HG02938 (cell line): ENCODE results near the gene PGPEP1.
"Not testable (repeated sequence)": the region's sequence is repeated elsewhere in the genome, so short reads cannot be mapped to it uniquely, and the experiment has no call there.

Source experiments
- ATAC-seq: cut with Tn5 transposase; IDR thresholded peaks from one replicate; pipeline ENCODE4 v1.9.1; 2021; ENCODE audit warnings: mild to moderate bottlenecking, moderate library complexity; ENCODE audit not compliant: unreplicated experiment

PGPEP1 gene

DNA sequence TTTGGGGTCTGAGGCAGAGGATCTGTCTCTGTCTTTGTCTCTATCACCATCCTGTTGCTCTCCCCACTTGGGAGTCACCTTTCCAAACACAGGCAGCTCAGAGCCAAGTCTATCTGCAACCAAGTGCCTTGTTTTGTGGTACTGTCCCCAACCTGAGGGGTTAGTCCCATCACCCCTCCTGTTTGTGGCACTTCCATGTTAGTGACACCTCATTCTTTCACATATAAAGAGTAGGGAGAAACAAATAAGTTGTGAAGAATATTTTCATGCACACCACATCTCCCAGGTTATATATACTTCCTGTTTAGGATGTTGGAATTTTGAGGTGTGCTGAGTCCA lies 49.3 kb downstream of the PGPEP1 start:
- ATAC-seq: no peak

DNA sequence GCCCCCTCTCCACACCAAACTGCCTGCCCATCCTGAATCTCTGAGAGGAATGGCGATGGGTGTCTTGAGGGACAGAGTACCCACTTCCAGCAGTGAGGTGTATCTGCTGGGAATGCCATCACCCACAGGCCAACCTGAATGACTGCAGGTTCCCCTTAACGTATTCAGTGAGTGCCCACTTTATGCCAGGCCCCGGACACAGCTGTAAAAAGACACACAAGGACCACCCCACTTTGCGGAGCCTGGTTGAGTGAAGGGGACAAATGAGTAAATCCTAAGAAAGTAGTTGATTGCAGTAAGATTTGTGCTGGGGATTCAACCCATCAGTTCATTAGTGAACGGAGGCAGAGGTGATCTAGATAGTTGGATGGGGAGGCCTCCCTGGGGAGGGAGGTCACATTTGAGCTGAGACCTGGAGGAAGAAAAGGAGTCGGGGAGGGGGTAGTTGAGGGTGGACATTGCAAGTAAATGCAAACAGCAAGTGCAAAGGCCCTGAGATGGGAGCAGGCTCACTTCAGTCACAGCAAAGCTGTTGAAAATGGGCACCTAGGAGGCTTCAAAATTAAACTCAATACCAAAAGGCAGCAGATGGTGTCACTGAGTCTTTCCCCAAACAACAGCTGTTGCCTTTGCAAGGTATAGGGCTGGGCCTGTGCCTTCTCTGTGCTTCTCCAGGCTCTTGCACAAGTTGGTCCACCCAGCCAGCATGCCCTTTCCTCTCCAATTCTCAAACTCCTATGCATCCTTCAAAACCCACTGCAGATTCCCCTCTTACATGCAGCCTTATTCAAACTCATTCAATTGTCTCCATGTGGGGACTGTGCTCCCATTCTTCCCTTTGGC lies 49.9 kb downstream of the PGPEP1 start:
- no peak for ATAC-seq

DNA sequence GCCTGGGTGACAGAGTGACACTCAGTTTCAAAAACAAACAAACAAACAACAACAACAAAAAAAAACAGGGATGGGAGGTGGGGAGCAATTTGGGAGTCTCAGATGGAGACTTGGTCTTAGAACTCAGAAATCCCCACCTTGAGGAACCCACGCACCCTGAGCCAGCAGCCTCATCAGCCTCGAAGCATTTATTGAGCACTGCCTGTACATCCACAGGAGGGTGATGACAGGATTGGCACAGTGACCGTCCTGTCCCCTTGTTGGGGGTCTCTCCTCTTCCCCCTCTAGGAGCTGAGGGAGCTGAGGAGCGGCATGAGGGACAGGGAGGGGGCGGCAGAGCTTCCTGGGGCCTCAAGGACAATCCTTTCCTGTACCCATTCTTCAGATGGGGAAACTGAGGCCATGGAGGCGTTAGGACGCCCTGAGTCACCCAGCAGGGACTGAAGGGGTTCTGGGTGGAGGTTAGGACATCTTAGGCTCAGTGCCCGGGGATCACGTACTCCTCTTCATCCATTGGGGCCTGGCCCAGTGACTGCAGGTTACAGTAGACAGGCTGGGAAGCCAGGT lies 51.2 kb downstream of the PGPEP1 start:
- ATAC-seq: no peak

DNA sequence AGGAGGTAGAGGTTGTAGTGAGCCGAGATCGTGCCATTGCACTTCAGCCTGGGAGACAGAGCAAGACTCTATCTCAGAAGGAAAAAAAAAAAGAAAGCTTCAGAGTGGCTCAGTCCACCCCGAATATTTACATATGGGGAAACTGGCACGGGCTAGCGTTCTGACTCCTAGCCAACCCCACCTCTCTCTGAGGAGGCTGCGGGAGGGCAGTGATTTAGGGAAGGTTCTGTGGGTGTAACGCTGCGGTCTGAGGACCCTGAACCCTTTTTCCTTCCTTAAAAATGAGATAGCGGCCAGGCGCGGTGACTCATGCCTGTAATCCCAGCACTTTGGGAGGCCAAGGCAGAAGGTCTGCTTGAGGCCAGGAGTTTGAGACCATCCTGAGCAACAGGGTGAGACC lies 52.0 kb downstream of the PGPEP1 start:
- ATAC-seq: no peak

DNA sequence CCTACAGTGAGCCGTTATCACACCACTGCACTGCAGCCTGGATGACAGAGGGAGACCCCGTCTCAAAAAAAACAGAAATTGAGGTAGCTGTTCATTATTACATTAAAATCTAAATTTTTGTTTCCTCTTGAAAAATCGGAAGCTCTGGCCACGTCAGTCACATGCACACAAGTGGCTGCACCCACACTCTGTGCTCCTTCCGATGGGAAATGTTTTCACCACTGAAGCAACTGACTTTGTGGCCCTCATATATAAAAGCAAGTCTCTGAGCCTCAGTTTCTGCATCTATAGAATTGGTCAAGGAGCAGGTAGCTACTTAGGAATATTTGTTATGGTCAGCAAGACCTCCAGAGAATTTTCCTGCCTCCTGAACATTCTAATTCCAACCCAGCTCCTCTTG lies 52.5 kb downstream of the PGPEP1 start:
- no peak for ATAC-seq

DNA sequence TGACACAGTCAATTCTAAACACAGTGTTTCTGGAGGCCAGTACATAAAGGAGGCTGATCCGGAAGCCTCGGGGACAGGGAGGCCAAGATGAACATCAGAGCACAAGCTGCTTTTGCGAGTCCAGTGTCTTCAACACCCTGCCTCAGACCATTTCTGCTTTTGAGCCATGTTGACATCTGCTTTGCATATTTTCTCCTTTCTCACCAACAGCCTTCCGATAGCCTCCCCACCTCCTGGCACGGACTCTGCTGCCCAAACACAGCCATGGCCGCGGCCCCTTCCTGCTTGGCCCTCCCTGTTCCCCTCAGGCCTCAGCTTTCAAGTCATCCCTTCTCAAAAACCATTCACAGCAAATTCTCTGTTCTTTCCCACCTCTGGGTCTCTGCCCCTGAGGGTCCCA lies 53.4 kb downstream of the PGPEP1 start:
- no peak for ATAC-seq

DNA sequence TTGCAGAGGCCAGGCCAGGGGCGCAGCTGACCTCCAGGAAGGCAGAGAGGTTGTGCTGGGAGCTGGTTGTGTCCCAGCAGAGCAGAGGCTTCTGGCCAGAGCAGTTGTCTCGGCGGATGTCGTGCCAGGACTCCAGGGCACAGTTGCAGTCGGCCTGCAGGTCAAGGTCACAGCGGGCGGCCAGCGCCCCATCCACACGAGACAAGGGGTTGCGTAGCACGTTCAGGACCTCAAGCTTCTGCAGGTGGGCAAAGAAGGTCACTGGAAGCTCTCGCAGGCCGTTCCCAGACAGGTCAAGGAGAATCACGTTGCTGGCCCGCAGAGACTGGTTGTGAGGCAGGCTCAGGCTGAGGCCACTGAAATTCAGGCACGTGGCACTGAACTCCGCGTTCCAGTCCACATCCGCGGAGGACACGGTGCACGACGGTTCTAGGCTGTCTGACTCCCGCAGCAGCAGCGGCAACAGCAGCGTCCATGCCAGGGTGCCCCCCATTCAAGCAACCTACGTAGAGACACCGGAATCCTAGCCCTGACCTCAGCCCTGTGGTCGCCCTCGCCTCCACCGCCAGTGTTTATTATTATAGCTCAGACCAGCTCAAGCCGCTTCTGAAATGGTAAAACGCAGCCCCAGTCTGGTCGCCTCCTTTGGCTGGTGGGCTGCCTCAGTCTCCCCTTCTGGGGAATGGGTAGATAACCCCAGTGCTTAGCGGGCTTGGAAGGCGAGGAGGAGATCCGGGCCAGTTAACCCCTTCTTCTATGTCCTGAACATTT lies 56.3 kb downstream of the PGPEP1 start:
- ATAC-seq: no peak

DNA sequence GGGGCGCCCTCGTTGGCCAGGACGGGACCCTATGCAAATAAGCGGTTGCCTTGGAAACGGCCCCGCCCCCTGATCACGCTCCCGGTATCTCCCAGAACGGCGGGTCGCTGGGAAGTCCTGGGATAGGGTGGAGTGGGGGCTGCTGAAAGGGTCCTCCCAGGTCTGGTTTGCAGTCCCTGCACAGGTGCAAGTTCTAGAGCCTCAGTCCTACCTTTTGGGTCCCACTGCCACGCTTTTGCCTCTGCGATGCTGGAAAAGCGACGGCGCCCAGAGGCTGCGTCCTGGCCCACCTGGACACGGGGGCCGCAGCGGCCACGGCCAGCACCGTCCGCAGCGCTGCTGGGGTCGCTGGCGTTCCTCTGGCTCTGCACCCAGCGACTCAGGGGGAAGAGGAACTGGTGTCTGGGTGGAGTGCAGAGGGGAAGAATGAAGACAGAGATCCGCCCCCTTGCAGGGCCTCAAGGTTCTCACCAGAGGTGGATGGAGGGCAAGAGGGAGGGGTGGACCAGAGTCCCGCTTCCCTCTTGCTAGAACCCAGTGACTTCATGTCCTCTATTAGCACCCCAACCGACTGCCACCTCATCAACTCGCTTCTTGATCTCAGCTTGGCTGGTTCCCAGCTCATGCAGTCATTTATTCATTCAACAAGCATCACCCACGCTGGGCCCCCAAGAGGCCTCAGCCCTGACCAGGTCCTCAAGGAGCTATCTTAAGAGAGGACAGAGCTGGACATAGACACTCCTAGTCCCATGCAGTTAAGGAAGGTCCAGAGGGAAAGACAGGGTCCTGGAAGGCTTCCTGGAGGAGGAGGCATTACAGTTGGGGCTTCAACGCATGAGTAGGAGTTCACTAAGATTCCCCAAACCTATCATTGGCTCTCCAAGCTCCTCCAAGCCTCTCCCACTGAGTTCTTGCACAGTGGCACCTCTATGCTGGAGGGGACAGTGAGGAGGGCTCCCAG lies 57.1 kb downstream of the PGPEP1 start, which contains the start of gene LRRC25:
Gene LRRC25 (minus strand): TSS at position 381 of the 961 bp plus-strand sequence. CDS start 659 bp downstream, outside the sequence.
- ATAC-seq: no peak

DNA sequence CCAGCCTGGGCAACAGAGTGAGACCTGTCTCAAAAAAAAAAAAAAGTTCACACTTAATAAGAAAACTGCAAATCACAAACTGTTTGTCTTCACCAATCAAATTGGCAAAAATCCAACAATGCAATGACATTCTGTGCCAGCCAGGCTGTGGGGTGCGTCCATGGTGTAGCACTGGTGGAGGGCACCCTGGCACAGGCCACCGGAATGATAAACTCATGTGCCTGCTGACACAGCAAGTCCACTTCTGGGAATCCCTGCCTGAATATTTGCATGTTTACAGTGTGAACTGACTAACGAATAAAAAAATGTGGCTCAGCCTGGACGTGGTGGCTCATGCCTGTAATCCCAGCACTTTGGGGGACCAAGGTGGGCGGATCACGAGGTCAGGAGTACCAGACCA lies 58.6 kb downstream of the PGPEP1 start:
- ATAC-seq: no peak

DNA sequence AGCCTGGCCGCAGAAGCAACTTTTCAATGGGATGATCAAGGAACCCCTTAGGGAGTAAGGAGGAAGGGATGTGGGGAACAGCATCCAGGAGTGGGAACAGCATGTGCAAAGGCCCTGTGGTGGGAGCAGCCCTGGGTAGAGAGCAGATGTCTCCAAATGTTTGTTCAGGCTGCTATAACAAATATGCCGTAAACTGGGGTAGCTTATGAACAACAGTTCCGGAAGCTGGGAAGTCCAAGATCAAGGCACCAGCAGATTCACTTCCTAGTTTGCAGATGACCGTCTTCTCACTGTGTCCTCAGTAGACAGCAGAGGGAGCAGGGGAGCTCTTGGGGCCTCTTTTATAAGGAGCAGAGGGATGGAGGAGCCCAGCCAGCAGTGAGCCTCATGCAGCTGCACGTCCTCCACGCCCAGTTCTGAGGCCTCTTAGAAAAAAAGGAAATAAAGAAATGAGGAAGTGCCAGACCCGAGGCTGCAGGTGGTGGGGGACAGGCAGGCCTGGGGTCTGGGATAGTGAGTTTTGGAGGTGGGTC lies 61.2 kb downstream of the PGPEP1 start:
- no peak for ATAC-seq

DNA sequence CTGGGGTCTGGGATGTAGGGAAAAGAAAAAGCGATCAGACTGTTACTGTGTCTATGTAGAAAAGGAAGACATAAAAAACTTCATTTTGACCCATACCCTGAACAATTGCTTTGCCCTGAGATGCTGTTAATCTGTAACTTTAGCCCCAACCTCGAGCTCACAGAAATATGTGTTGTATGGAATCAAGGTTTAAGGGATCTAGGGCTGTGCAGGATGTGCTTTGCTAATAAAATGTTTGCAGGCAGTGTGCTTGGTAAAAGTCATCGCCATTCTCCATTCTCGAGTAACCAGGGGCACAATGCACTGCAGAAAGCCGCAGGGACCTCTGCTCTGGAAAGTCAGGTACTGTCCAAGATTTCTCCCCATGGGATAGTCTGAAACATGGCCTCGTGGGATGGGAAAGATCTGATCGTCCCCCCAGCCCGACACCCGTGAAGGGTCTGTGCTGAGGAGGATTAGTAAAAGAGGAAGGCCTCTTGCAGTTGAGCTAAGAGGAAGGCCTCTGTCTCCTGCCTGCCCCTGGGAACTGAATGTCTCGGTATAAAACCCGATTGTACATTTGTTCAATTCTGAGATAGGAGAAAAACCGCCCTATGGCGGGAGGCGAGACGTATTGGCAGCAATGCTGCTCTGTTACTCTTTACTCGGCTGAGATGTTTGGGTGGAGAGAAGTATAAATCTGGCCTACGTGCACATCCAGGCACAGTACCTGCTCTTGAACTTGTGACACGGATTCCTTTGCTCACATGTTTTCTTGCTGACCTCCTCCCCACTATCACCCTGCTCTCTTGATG lies 62.3 kb downstream of the PGPEP1 start:
- ATAC-seq: not testable (repeated sequence)

DNA sequence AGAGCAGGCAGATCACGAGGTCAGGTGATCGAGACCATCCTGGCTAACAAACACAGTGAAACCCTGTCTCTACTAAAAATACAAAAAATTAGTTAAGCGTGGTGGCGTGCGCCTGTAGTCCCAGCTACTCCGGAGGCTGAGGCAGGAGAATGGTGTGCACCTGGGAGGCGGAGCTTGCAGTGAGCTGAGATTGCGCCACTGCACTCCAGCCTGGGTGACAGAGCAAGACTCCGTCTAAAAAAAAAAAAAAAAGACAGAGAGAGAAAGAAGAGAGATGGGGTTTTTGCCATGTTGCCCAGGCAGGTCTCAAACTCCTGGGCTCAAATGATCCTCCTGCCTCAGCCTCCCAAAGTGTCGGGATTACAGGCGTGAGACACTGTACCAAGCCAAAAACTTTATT lies 65.4 kb downstream of the PGPEP1 start:
- not testable (repeated sequence) for ATAC-seq

DNA sequence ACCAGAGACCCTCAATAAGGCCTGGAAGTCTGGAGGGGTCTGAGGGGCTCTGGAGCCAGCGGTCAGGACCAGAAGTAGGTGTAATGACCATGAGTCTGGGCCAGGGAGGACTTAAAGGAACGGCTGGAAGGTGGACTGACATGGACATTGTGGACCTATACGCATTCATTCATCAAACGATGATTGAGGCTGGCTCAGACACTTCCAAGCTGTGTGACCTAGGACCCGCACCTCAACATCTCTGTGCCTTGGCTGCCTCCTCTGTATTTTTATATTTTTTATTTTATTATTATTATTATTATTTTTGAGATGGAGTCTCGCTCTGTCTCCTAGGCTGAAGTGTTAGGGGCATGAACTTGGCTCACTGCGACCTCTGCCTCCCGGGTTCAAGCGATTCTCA lies 66.4 kb downstream of the PGPEP1 start:
- ATAC-seq: no peak

DNA sequence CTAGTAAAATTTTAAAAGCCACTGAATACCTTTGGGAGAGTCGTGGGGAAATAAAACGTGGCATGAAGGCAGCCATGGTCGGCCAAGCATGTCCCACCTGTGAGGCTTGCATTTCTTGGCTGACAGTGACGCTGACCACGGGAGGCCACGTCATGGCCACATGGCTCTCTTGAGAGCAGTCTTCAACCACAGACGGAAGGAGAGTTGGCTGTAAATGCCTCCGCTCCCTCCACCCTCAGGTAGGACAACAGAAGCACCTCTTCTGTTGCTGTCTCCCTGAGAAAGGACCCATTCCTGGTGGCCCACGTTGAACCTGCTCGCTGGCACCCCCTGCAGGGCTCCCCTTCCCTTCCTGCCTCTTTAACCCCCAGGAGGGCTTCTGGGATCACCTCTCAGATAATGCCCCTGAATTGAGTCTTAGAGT lies 67.7 kb downstream of the PGPEP1 start:
- ATAC-seq: no peak

DNA sequence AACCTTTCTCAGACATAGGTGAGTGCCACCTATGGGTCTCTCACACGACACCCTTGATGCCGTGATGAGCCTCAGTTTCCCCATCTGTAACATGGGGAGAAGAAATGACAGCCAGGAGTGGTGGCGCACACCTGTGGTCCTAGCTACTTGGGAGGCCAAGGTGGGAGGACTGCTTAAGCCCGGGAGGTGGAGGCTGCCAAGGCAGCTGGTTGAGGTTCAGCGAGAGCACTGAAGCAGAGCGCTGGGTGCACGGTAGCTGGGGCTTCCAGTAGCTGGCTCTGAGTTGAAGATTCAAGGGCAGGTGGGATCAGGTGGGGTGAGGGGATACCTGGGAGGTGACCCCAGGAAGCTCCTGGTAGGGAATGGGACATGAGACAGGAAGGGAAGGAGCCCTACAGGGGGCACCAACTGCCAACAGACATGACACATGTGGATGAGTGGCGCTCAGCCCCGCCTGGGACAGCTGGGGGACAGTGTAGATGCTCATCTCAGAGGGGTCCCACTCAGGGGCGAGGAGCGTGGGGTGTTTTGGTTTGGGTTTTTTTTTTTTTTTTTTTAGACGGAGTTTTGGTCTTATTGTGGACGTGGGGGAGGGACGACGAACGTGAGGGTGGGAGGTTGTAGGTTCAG lies 72.3 kb downstream of the PGPEP1 start:
- no peak for ATAC-seq

DNA sequence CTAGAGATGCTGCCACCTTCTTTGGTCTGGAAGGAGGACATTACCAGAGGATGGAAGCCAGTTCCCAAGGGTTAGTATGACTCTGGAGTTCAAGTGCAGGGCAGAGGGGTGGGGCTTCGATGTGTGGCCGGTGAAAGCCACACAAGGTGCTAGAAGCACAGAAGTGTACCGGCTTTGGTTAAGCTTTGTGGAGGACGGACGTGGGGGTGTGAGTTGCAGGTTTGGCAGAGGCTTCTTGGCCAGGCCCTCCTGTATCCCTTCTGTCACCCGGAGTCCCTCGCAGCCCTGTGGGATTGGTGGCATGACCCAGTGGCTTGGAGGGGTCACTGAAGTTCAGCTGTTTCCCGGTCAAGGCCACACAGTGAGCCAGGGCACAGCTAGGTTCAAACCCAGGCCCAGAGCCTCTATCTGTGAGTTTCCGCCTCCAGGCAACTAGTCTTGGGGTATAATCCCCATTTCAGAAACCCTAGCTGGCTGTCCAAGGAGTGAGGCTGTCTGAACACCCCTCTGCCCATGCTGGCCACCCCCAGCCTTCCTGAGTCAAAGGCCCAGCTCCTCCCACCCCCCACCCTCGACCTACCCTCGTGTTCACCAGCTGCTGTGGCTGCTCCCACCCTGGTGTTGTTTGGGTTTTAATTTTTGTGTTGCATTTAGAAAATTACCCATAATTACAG lies 74.2 kb downstream of the PGPEP1 start:
- ATAC-seq: no peak

DNA sequence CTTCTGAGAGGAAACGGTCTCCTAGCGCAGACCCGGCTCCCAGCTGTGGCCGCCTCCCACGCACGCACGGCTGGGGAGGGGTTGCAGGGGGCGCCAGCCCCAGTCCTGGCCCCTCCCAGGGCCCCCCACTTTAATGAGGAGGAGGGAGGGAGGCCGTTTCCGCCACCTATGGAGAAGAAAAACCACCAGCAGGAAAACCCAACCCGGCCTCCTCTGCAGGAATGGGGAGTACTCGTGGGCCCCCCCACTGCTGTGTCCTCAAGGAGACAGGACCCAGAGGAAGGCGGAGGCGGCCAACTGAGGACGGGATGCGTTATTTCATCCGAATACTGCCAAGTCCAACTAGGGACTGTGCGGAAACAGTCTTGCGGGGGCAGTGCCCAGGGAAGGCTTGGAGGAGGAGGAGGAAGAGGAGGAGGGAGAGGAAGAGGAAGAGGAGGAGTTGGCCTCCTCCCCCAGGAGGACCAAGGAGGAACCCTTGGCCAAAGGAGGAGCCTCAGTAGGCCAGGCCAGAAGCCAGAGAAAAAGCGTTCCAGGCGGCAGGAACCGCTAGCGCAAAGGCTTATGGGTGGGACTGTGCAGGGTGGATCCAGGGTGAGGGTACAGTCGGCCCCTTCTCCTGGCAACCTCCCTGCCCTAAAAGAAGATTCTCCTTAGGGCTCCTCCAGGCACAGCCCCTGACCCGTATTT lies 74.9 kb downstream of the PGPEP1 start:
- ATAC-seq: no peak

DNA sequence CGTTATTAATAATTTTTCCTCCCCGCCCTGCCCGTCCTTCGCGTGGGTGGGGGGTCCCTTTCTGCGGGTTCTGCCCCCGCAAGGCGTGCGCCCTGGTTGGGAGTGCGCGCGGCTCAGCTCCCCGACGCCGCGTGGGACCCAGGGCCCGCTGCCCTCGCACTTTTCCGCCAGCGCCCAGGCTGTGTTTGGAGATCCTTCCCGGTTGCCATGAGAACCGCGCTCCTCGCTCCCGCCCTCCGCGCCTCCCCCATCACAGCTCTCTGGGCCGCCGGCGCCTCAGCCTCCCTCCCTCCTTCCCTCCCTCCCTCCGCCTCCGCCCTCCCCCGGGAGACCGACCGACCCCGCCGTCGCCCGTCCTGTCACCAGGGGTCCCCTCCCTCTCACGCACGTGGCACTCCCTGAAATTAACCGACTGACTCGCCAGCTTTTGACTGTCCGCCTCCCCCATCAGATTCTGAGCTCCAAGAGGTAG lies 76.4 kb downstream of the PGPEP1 start:
- ATAC-seq: no peak
